ENCODE results near the gene CFAP99.

Gene CFAP99

GRCh38 chr4:2393353-2394270 lies 25.1 kb upstream of the CFAP99 start:
- no peak for FAIRE-seq

- no peak for FAIRE-seq
Measured at GRCh38 chr4:2394528-2394927, 24.2 kb upstream of the CFAP99 start.

- no peak for FAIRE-seq
Measured at GRCh38 chr4:2395038-2395437, 23.7 kb upstream of the CFAP99 start.

GRCh38 chr4:2395584-2395983 lies 23.2 kb upstream of the CFAP99 start:
- no peak for FAIRE-seq

GRCh38 chr4:2396781-2397368 lies 21.9 kb upstream of the CFAP99 start:
- no peak for FAIRE-seq

GRCh38 chr4:2397596-2398379 lies 21.0 kb upstream of the CFAP99 start:
- no peak for FAIRE-seq

- no peak for FAIRE-seq
Measured at GRCh38 chr4:2399216-2399615, 19.5 kb upstream of the CFAP99 start.

GRCh38 chr4:2399631-2400190 lies 19.0 kb upstream of the CFAP99 start:
- FAIRE-seq, result no peak

GRCh38 chr4:2400841-2401609 lies 17.7 kb upstream of the CFAP99 start:
- FAIRE-seq, result no peak

GRCh38 chr4:2401610-2401983 lies 17.2 kb upstream of the CFAP99 start:
- no peak for FAIRE-seq

GRCh38 chr4:2402048-2402842 lies 16.5 kb upstream of the CFAP99 start:
- no peak for FAIRE-seq

- no peak for FAIRE-seq
Measured at GRCh38 chr4:2402941-2403340, 15.8 kb upstream of the CFAP99 start.

GRCh38 chr4:2406406-2406805 lies 12.3 kb upstream of the CFAP99 start:
- no peak for FAIRE-seq

- no peak for FAIRE-seq
Measured at GRCh38 chr4:2406920-2407319, 11.8 kb upstream of the CFAP99 start.

GRCh38 chr4:2407991-2408342 lies 10.8 kb upstream of the CFAP99 start:
- FAIRE-seq, result no peak

GRCh38 chr4:2408401-2408958 lies 10.3 kb upstream of the CFAP99 start:
- no peak for FAIRE-seq

GRCh38 chr4:2408976-2409375 lies 9.8 kb upstream of the CFAP99 start:
- no peak for FAIRE-seq

- FAIRE-seq, result no peak
Measured at GRCh38 chr4:2409381-2409783, 9.4 kb upstream of the CFAP99 start.

GRCh38 chr4:2411786-2412510 lies 6.8 kb upstream of the CFAP99 start:
- FAIRE-seq, result no peak

- no peak for FAIRE-seq
Measured at GRCh38 chr4:2412534-2412884, 6.2 kb upstream of the CFAP99 start.

Measured in colon (tissue), 2 donors.